HepG2 (cell line): ENCODE data around the gene TUBB3. TPM values are rescaled to one million over a fixed set of nuclear protein-coding genes. Genes with fewer than 3 reads are reported as not detected.

Source experiments
- ARNT ChIP-seq: fragments of 450-650 bp; IDR thresholded peaks from 2 replicates; pipeline ENCODE4 v1.6.1; 2017
- IRX3 ChIP-seq: sonication (generic); formaldehyde crosslinking; IDR thresholded peaks from 2 replicates; pipeline ENCODE4 v1.8.1; 2023; ENCODE audit warnings: mild to moderate bottlenecking, low read depth, missing genetic modification reagents, borderline replicate concordance
- KAT8 ChIP-seq: IDR thresholded peaks from 2 replicates; pipeline ENCODE4 v1.6.1; 2016; ENCODE audit warnings: missing genetic modification reagents, missing compliant biosample characterization
- MAFF ChIP-seq: IDR thresholded peaks from 2 replicates; pipeline ENCODE4 v1.6.1; 2011; ENCODE audit warnings: low read depth, low read length, improper control_type of control experiment
- MTA3 ChIP-seq: sonication (generic); formaldehyde crosslinking; IDR thresholded peaks from 2 replicates; pipeline ENCODE4 v1.4.0; 2020; ENCODE audit warnings: missing genetic modification reagents
- RBFOX2 ChIP-seq: fragments of 200-400 bp; formaldehyde crosslinking; IDR thresholded peaks from 2 replicates; pipeline ENCODE4 v1.6.1; 2017; ENCODE audit warnings: low read depth, mild to moderate bottlenecking, low read length
- SMAD9 ChIP-seq: sonication (generic); formaldehyde crosslinking; IDR thresholded peaks from 2 replicates; pipeline ENCODE4 v1.5.1; 2020; ENCODE audit warnings: mild to moderate bottlenecking, missing genetic modification reagents
- ZBTB1 ChIP-seq: sonication (generic); formaldehyde crosslinking; IDR thresholded peaks from 2 replicates; pipeline ENCODE4 v1.4.0; 2020; ENCODE audit warnings: missing genetic modification reagents, borderline replicate concordance
- ZNF33A ChIP-seq: sonication (generic); formaldehyde crosslinking; IDR thresholded peaks from 2 replicates; pipeline ENCODE4 v1.5.1; 2020; ENCODE audit warnings: missing genetic modification reagents, mild to moderate bottlenecking, moderate library complexity, borderline replicate concordance
- ZNF572 ChIP-seq: sonication (generic); formaldehyde crosslinking; IDR thresholded peaks from 2 replicates; pipeline ENCODE4 v1.5.1; 2020; ENCODE audit warnings: mild to moderate bottlenecking, missing genetic modification reagents
- ZNF713 ChIP-seq: sonication (generic); formaldehyde crosslinking; IDR thresholded peaks from 2 replicates; pipeline ENCODE4 v1.4.0; 2020; ENCODE audit warnings: mild to moderate bottlenecking, missing genetic modification reagents
- ZNF816 ChIP-seq: sonication (generic); formaldehyde crosslinking; IDR thresholded peaks from 2 replicates; pipeline ENCODE4 v1.8.0; 2022; ENCODE audit warnings: missing genetic modification reagents, mild to moderate bottlenecking, borderline replicate concordance
- ZSCAN21 ChIP-seq: sonication (generic); formaldehyde crosslinking; IDR thresholded peaks from 2 replicates; pipeline ENCODE4 v1.8.0; 2022; ENCODE audit warnings: mild to moderate bottlenecking, missing genetic modification reagents, moderate library complexity, borderline replicate concordance
- polyA plus RNA-seq, 8 experiments: library from polyadenylated mRNA; depleted of rRNA in 3 of 8; stranded (reverse) in 7 of 8; unstranded in 1 of 8; fragments of >200 nt; fragmentation: Illumina TruSeq in 4 of 8; extraction: Trizol in 4 of 8; gene quantifications; 2 replicates each; pipeline versions ENCODE4 v1.2.1 to v1.2.3, GENCODE V29; 2011 to 2016; ENCODE audit warnings: low read depth in 4 of 8, missing spikeins in 1 of 8, mixed read lengths in 1 of 8; ENCODE audit not compliant: insufficient read depth in 1 of 8
- total RNA-seq, 5 experiments: library from RNA; depleted of rRNA; stranded (reverse); fragments of >200 nt; fragmentation: Illumina TruSeq; extraction: Trizol; gene quantifications; 2 replicates each; pipeline ENCODE4 v1.2.3, GENCODE V29; 2016; ENCODE audit warnings: low read depth in 1 of 5
- TF ChIP-seq, protein P1 (sequence below): sonication (generic); formaldehyde crosslinking; IDR thresholded peaks from 2 replicates; pipeline ENCODE4 v1.4.0; 2020; ENCODE audit warnings: missing genetic modification reagents, mild to moderate bottlenecking, borderline replicate concordance
- TF ChIP-seq, protein P2 (sequence below): sonication (generic); formaldehyde crosslinking; IDR thresholded peaks from 2 replicates; pipeline ENCODE4 v1.4.0; 2020; ENCODE audit warnings: low read depth, mild to moderate bottlenecking, missing genetic modification reagents
- TF ChIP-seq, protein P3 (sequence below): sonication (generic); formaldehyde crosslinking; IDR thresholded peaks from 2 replicates; pipeline ENCODE4 v1.4.0; 2020; ENCODE audit warnings: missing genetic modification reagents
- TF ChIP-seq, protein P4 (sequence below): sonication (generic); formaldehyde crosslinking; IDR thresholded peaks from 2 replicates; pipeline ENCODE4 v1.9.0; 2022; ENCODE audit warnings: low read depth, missing genetic modification reagents
- TF ChIP-seq, protein P5 (sequence below): sonication (generic); formaldehyde crosslinking; IDR thresholded peaks from 2 replicates; pipeline ENCODE4 v1.4.0; 2020; ENCODE audit warnings: low read depth, missing genetic modification reagents

The TUBB3 gene
- total and polyA plus RNA-seq, 2 of the 13 experiments (the other 11 are each of a cell fraction or from before 2014, with no cell fraction given) = 110 to 185 TPM

DNA sequence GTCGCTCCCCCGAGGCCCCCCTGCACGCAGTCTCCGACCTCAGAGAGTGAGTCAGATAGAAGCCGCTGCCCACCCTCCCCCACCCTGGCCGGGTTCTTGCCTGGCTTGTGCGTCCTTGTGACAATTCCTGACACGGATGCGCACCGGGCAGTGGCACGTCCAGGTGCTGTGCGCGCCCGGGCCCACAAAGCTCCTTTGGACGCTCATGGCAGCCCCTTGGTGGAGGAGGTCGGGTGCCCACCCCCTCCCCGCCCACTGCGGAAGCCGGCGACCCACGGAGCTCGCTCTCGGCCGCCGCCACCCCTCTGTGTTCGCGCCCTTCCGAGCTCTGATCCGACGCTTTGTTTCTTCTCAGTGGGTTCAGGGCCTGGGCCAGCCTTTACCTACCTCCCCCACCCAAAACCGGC is 662 bp upstream of the TUBB3 start (continued):
- TF ChIP-seq, protein P1, sequence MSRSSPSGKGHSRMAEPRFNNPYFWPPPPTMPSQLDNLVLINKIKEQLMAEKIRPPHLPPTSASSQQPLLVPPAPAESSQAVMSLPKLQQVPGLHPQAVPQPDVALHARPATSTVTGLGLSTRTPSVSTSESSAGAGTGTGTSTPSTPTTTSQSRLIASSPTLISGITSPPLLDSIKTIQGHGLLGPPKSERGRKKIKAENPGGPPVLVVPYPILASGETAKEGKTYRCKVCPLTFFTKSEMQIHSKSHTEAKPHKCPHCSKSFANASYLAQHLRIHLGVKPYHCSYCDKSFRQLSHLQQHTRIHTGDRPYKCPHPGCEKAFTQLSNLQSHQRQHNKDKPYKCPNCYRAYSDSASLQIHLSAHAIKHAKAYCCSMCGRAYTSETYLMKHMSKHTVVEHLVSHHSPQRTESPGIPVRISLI = no peak
- TF ChIP-seq MAFF = no peak
- no peak for TF ChIP-seq IRX3 (CRISPR knock-in tag)
- no peak for TF ChIP-seq ZNF713
- TF ChIP-seq RBFOX2 = peak; percentile 33
- no peak for TF ChIP-seq ZSCAN21 (CRISPR knock-in tag)
- TF ChIP-seq ZNF816 = no peak
- TF ChIP-seq, protein P2, sequence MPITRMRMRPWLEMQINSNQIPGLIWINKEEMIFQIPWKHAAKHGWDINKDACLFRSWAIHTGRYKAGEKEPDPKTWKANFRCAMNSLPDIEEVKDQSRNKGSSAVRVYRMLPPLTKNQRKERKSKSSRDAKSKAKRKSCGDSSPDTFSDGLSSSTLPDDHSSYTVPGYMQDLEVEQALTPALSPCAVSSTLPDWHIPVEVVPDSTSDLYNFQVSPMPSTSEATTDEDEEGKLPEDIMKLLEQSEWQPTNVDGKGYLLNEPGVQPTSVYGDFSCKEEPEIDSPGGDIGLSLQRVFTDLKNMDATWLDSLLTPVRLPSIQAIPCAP (CRISPR knock-in tag) = no peak
- no peak for TF ChIP-seq ZBTB1 (CRISPR knock-in tag)
- TF ChIP-seq ZNF33A (CRISPR knock-in tag) = no peak
- TF ChIP-seq, protein P3, sequence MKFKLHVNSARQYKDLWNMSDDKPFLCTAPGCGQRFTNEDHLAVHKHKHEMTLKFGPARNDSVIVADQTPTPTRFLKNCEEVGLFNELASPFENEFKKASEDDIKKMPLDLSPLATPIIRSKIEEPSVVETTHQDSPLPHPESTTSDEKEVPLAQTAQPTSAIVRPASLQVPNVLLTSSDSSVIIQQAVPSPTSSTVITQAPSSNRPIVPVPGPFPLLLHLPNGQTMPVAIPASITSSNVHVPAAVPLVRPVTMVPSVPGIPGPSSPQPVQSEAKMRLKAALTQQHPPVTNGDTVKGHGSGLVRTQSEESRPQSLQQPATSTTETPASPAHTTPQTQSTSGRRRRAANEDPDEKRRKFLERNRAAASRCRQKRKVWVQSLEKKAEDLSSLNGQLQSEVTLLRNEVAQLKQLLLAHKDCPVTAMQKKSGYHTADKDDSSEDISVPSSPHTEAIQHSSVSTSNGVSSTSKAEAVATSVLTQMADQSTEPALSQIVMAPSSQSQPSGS = no peak
- TF ChIP-seq KAT8 (CRISPR knock-in tag) = no peak
- peak; percentile 86; the same call in 1 of the 2 replicates for TF ChIP-seq SMAD9 (CRISPR knock-in tag)
- TF ChIP-seq MTA3 (CRISPR knock-in tag) = no peak
- TF ChIP-seq ZNF572 (CRISPR knock-in tag) = 0 out of 2 replicates have a peak, but pooled peaks have one; percentile 8
- TF ChIP-seq, protein P4, sequence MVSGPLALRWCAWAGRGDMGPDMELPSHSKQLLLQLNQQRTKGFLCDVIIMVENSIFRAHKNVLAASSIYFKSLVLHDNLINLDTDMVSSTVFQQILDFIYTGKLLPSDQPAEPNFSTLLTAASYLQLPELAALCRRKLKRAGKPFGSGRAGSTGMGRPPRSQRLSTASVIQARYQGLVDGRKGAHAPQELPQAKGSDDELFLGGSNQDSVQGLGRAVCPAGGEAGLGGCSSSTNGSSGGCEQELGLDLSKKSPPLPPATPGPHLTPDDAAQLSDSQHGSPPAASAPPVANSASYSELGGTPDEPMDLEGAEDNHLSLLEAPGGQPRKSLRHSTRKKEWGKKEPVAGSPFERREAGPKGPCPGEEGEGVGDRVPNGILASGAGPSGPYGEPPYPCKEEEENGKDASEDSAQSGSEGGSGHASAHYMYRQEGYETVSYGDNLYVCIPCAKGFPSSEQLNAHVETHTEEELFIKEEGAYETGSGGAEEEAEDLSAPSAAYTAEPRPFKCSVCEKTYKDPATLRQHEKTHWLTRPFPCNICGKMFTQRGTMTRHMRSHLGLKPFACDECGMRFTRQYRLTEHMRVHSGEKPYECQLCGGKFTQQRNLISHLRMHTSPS (CRISPR knock-in tag) = peak; percentile 16; the same call in 1 of the 2 replicates
- no peak for TF ChIP-seq ARNT
- TF ChIP-seq, protein P5, sequence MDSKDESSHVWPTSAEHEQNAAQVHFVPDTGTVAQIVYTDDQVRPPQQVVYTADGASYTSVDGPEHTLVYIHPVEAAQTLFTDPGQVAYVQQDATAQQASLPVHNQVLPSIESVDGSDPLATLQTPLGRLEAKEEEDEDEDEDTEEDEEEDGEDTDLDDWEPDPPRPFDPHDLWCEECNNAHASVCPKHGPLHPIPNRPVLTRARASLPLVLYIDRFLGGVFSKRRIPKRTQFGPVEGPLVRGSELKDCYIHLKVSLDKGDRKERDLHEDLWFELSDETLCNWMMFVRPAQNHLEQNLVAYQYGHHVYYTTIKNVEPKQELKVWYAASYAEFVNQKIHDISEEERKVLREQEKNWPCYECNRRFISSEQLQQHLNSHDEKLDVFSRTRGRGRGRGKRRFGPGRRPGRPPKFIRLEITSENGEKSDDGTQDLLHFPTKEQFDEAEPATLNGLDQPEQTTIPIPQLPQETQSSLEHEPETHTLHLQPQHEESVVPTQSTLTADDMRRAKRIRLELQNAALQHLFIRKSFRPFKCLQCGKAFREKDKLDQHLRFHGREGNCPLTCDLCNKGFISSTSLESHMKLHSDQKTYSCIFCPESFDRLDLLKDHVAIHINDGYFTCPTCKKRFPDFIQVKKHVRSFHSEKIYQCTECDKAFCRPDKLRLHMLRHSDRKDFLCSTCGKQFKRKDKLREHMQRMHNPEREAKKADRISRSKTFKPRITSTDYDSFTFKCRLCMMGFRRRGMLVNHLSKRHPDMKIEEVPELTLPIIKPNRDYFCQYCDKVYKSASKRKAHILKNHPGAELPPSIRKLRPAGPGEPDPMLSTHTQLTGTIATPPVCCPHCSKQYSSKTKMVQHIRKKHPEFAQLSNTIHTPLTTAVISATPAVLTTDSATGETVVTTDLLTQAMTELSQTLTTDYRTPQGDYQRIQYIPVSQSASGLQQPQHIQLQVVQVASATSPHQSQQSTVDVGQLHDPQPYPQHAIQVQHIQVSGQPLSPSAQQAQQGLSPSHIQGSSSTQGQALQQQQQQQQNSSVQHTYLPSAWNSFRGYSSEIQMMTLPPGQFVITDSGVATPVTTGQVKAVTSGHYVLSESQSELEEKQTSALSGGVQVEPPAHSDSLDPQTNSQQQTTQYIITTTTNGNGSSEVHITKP (CRISPR knock-in tag) = no peak
